ENCODE results near the gene MYO5B. TPM values are rescaled to one million over a fixed set of nuclear protein-coding genes. Genes with fewer than 3 reads are reported as not detected.

MYO5B gene
- total and polyA plus RNA-seq, 4 donors, result 5.4 to 23.4 (median 11.4) TPM

- Histone ChIP-seq H3K27me3 (ENCODE audit: control insufficient read depth in 4 of 4, insufficient read depth in 4 of 4, low read length in 3 of 4) (no peaks in the 10 kb centered on the region), H3K4me1 (ENCODE audit: control insufficient read depth in 4 of 4, insufficient read depth in 4 of 4, low read length in 3 of 4) (no peaks in the 10 kb centered on the region), H3K4me3 (ENCODE audit: low read depth in 1 of 3, low read length in 3 of 3) (no peak overlapping the region), H3K9ac (ENCODE audit: low read depth in 1 of 2, low read length in 2 of 2) (no peak overlapping the region), H3K9me3 (ENCODE audit: control insufficient read depth in 4 of 4, low read length in 3 of 4) (no peaks in the 10 kb centered on the region), H3K36me3 (ENCODE audit: control insufficient read depth in 4 of 4, insufficient read depth in 3 of 4, low read depth in 1 of 4, low read length in 3 of 4) (peaks cover 0 to 3% (median 0%) of the 10 kb centered on the region in 4 donors), H3K27ac (ENCODE audit: low read depth in 1 of 2, low read length in 2 of 2) (no peak overlapping the region)
- no peak for TF ChIP-seq HNF4G (IDR thresholded peaks at IDR 0.05)
- TF ChIP-seq FOXA1 (IDR thresholded peaks at IDR 0.05), result no peak
- DNase-seq (ENCODE audit: low spot score), result no peak
Measured at GRCh38 chr18:50034029-50034428, 160.9 kb downstream of the MYO5B start.

DNA sequence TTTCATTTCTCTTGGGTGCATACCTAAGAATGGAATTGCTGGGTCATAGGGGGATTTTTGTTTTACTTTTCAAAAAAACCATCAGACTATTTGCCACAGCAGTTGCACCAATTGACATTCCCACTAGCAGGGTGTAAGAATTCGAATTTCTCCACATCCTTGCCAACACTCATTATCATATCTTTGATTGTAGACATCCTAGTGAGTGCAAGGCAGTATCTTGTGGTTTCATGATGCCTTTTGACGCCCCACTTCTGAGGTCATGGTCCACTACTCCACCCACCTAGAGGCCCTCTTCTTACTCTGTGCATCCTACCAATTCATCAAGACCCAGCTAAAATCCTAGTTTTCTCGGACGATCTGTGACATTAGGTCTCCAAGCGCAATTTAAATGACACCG is 161.9 kb downstream of the MYO5B start:
- H3K36me3 ChIP-seq (ENCODE audit: control insufficient read depth in 4 of 4, insufficient read depth in 3 of 4, low read depth in 1 of 4, low read length in 3 of 4), result peaks cover 0 to 3% (median 0%) of the 10 kb centered on the region in 4 donors
- TF ChIP-seq FOXA1 (IDR thresholded peaks at IDR 0.05) (no peak), NR2F2 (IDR thresholded peaks at IDR 0.05) (no peak)
- H3K4me1 ChIP-seq (ENCODE audit: control insufficient read depth in 4 of 4, insufficient read depth in 4 of 4, low read length in 3 of 4), result no peaks in the 10 kb centered on the region
- DNase-seq (ENCODE audit: low spot score), result no peak
- no peak overlapping the region for H3K27ac ChIP-seq (ENCODE audit: low read depth in 1 of 2, low read length in 2 of 2)
- H3K9ac ChIP-seq (ENCODE audit: low read depth in 1 of 2, low read length in 2 of 2), result no peak overlapping the region
- no peak overlapping the region for H3K4me3 ChIP-seq (ENCODE audit: low read depth in 1 of 3, low read length in 3 of 3)
- no peaks in the 10 kb centered on the region for H3K9me3 ChIP-seq (ENCODE audit: control insufficient read depth in 4 of 4, low read length in 3 of 4)
- WGBS, result 75% methylated on average over 6 of the region's 6 CpGs
- no peaks in the 10 kb centered on the region for H3K27me3 ChIP-seq (ENCODE audit: control insufficient read depth in 4 of 4, insufficient read depth in 4 of 4, low read length in 3 of 4)

DNA sequence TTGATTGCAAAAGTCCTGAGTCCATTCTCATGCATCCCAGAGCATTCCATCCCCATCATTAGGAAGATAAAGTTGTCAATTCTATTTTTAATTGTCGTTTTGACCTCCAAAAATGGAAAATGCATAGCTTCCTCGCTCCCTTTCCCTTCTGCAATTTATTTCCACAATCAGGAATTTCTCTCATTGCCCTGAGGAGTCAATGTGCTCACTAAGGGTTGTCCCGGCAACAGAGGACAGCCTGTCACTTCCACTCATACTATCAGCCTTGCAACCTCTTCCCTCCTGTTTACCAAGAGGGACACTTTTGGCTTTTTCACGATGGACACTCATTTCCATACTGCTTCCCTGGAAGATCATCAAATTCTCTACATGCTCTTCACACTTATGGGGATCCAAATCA is 164.8 kb downstream of the MYO5B start:
- TF ChIP-seq HNF4A (conservative IDR thresholded peaks at IDR 0.05) (no peak), HNF4G (IDR thresholded peaks at IDR 0.05) (no peak), CTCF (IDR thresholded peaks at IDR 0.05; ENCODE audit: low read depth, low read length, missing input control) (no peak), SP1 (IDR thresholded peaks at IDR 0.05) (no peak), FOXA1 (IDR thresholded peaks at IDR 0.05) (no peak), JUND (IDR thresholded peaks at IDR 0.05) (no peak), RXRA (IDR thresholded peaks at IDR 0.05) (no peak), EGR1 (IDR thresholded peaks at IDR 0.05; ENCODE audit: low read depth in 2 of 2) (no peak), FOXA2 (IDR thresholded peaks at IDR 0.05) (no peak), YY1 (IDR thresholded peaks at IDR 0.05) (no peak), GABPA (IDR thresholded peaks at IDR 0.05 in 1 of 2, conservative IDR thresholded peaks at IDR 0.05 in 1 of 2) (no peak)
- TF ChIP-seq, protein P1, sequence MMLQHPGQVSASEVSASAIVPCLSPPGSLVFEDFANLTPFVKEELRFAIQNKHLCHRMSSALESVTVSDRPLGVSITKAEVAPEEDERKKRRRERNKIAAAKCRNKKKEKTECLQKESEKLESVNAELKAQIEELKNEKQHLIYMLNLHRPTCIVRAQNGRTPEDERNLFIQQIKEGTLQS (IDR thresholded peaks at IDR 0.05), result no peak
- no peak for DNase-seq (ENCODE audit: low spot score)
- no peak overlapping the region for H3K27ac ChIP-seq (ENCODE audit: low read depth in 1 of 2, low read length in 2 of 2)
- H3K9me3 ChIP-seq (ENCODE audit: control insufficient read depth in 4 of 4, low read length in 3 of 4), result no peaks in the 10 kb centered on the region
- peaks cover 0 to 1% (median 0%) of the 10 kb centered on the region in 4 donors for H3K36me3 ChIP-seq (ENCODE audit: control insufficient read depth in 4 of 4, insufficient read depth in 3 of 4, low read depth in 1 of 4, low read length in 3 of 4)
- WGBS, result 71% methylated on average over 4 of the region's 4 CpGs
- H3K27me3 ChIP-seq (ENCODE audit: control insufficient read depth in 4 of 4, insufficient read depth in 4 of 4, low read length in 3 of 4), result no peaks in the 10 kb centered on the region
- peaks cover 0 to under 1% (median 0%) of the 10 kb centered on the region in 4 donors for H3K4me1 ChIP-seq (ENCODE audit: control insufficient read depth in 4 of 4, insufficient read depth in 4 of 4, low read length in 3 of 4)
- H3K4me3 ChIP-seq (ENCODE audit: low read depth in 1 of 3, low read length in 3 of 3), result no peak overlapping the region
- H3K9ac ChIP-seq (ENCODE audit: low read depth in 1 of 2, low read length in 2 of 2), result no peak overlapping the region

DNA sequence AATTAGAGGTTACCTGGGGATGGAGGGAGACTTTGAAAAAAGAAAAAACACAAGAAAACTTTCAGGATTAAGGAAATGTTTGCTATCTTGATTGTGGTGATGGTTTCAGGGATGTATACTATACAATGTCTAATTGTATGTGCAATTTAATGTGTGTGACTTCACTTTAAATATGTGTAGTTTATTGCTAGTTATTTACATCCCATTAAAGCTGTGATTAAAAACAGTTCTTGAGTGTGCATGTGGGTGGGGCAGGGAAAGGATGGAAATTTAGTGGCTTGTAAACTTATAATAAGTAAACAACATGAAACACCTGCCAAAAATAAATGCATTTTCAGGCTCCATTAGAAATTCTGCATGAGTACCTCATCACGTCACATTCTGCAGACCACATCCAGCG is 167.0 kb downstream of the MYO5B start:
- TF ChIP-seq CTCF (IDR thresholded peaks at IDR 0.05; ENCODE audit: low read depth, low read length, missing input control), result no peak
- TF ChIP-seq GABPA (IDR thresholded peaks at IDR 0.05 in 1 of 2, conservative IDR thresholded peaks at IDR 0.05 in 1 of 2), result no peak
- H3K36me3 ChIP-seq (ENCODE audit: control insufficient read depth in 4 of 4, insufficient read depth in 3 of 4, low read depth in 1 of 4, low read length in 3 of 4), result peaks cover 0 to 1% (median 0%) of the 10 kb centered on the region in 4 donors
- no peak for DNase-seq (ENCODE audit: low spot score)
- 89% methylated on average over 2 of the region's 2 CpGs for WGBS
- no peaks in the 10 kb centered on the region for H3K9me3 ChIP-seq (ENCODE audit: control insufficient read depth in 4 of 4, low read length in 3 of 4)
- no peak overlapping the region for H3K4me3 ChIP-seq (ENCODE audit: low read depth in 1 of 3, low read length in 3 of 3)
- no peak overlapping the region for H3K9ac ChIP-seq (ENCODE audit: low read depth in 1 of 2, low read length in 2 of 2)
- no peak overlapping the region for H3K27ac ChIP-seq (ENCODE audit: low read depth in 1 of 2, low read length in 2 of 2)
- no peaks in the 10 kb centered on the region for H3K27me3 ChIP-seq (ENCODE audit: control insufficient read depth in 4 of 4, insufficient read depth in 4 of 4, low read length in 3 of 4)
- H3K4me1 ChIP-seq (ENCODE audit: control insufficient read depth in 4 of 4, insufficient read depth in 4 of 4, low read length in 3 of 4), result peaks cover 0 to 9% (median 7%) of the 10 kb centered on the region in 4 donors

Data from liver (tissue), 9 donors.